ENCODE data around the gene PDLIM5. TPM values are rescaled to one million over a fixed set of nuclear protein-coding genes. Genes with fewer than 3 reads are reported as not detected.

Gene PDLIM5
- total RNA-seq, 1 experiment from 2014 or later, result 158 TPM

DNA sequence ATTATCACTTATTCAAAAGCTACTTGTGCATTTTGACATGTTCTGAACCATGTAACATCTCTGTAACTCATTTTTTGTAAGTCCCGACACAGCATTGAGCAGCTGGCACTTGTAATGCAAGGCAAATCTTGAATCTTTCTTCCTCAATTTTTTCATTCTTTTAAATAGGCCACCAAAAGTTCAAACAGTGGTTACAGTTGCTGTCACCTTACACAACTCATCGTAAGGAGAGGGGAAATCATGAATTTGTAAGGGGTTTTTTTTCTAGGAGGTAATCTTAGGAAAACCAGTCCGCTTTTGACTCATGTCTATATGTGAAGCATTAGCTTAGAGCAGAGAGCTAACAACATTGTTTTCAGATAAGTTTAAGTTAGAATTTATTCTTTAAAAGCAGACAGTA is 124.5 kb downstream of the PDLIM5 start:
- H3K9me3 Mint-ChIP-seq (ENCODE audit: unreplicated experiment), result no peaks in the 10 kb centered on the region
- no peak for TF ChIP-seq CTCF (IDR thresholded peaks at IDR 0.05; ENCODE audit: unreplicated experiment)
- H3K27me3 Mint-ChIP-seq (ENCODE audit: insufficient read depth, unreplicated experiment), result no peaks in the 10 kb centered on the region
- intact Hi-C loops (cut with micrococcal nuclease), result no loop called here
- no peak overlapping the region for H3K27ac Mint-ChIP-seq (ENCODE audit: low read depth, unreplicated experiment)
- peaks cover 18% of the 10 kb centered on the region for H3K36me3 Mint-ChIP-seq (ENCODE audit: insufficient read depth, unreplicated experiment)
- no peak overlapping the region for H3K4me3 Mint-ChIP-seq (ENCODE audit: unreplicated experiment)
- H3K4me1 Mint-ChIP-seq (ENCODE audit: insufficient read depth, unreplicated experiment), result no peaks in the 10 kb centered on the region
- no peak for DNase-seq (ENCODE audit: unreplicated experiment)
- no TSS peak for BruUV-seq (replicated peaks)
- POLR2A ChIA-PET, result interaction anchor here (0.7 kb wide), 1 partner anchor 166 kb away, joined by 4 read pairs; no protein-coding TSS in a partner anchor
- CTCF ChIA-PET, result no interaction called here

DNA sequence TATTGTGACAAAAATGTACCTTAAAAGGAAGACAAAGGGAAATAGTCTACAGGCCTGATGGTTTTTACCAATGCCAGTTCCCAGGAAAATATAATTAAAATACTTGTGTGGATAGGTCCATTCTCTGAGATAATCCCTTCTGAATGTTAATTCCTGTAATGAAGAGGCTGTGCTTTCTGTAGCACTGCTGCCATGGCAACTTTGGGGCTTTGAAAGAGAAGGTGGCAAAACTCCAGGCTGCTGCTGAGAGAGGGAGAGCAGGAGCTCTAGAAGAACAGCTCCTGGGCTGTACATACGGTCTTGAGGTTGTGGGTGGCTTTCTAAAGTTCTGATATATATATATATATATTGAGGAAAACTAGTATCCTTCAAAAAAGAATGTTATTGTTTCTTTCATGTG is 125.4 kb downstream of the PDLIM5 start:
- Mint-ChIP-seq H3K27ac (ENCODE audit: low read depth, unreplicated experiment) (no peak overlapping the region), H3K9me3 (ENCODE audit: unreplicated experiment) (no peaks in the 10 kb centered on the region), H3K27me3 (ENCODE audit: insufficient read depth, unreplicated experiment) (no peaks in the 10 kb centered on the region), H3K4me1 (ENCODE audit: insufficient read depth, unreplicated experiment) (no peaks in the 10 kb centered on the region), H3K36me3 (ENCODE audit: insufficient read depth, unreplicated experiment) (peaks cover 18% of the 10 kb centered on the region), H3K4me3 (ENCODE audit: unreplicated experiment) (no peak overlapping the region)
- TSS peak; percentile 3 for BruUV-seq (replicated peaks)
- ChIA-PET POLR2A (interaction anchor here (1.4 to 3.3 kb wide), 2 partner anchors 15 to 125 kb away, joined by 6 to 18 read pairs; partner anchors contain the start of gene PDLIM5), CTCF (interaction anchor here (2.7 kb wide), 1 partner anchor 170 kb away, joined by 13 read pairs; no protein-coding TSS in a partner anchor)
- peak; percentile 28 for DNase-seq (ENCODE audit: unreplicated experiment)
- TF ChIP-seq CTCF (IDR thresholded peaks at IDR 0.05; ENCODE audit: unreplicated experiment), result no peak
- intact Hi-C loops (cut with micrococcal nuclease), result no loop called here

DNA sequence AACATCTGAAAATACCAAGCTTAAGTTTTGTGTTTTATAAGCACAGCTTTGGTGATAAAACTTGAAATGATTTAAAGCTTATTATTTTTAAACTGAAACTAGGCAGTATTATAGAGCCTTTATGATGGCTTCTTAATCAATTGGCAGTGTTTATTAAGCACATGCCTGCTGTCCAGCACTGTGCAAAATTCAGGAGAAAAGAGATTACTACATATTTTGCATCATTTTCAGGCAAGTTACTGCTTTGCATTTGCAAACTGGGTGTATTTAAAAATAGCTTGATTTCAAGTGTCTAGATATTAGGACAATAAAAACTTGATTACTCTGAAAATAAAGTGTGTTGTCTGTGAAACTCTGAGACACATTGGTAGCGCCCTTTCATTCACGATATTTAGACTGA is 126.5 kb downstream of the PDLIM5 start:
- intact Hi-C loops (cut with micrococcal nuclease), result no loop called here
- TF ChIP-seq CTCF (IDR thresholded peaks at IDR 0.05; ENCODE audit: unreplicated experiment), result no peak
- no TSS peak for BruUV-seq (replicated peaks)
- ChIA-PET CTCF (interaction anchor here (0.6 to 2.7 kb wide), 2 partner anchors 72 to 171 kb away, joined by 3 to 13 read pairs; no protein-coding TSS in a partner anchor), POLR2A (interaction anchor here (1.0 to 3.3 kb wide), 7 partner anchors 14 to 126 kb away, joined by 3 to 18 read pairs (median 5); partner anchors contain the start of gene PDLIM5)
- no peak for DNase-seq (ENCODE audit: unreplicated experiment)
- no peak overlapping the region for H3K27ac Mint-ChIP-seq (ENCODE audit: low read depth, unreplicated experiment)
- peaks cover 18% of the 10 kb centered on the region for H3K36me3 Mint-ChIP-seq (ENCODE audit: insufficient read depth, unreplicated experiment)
- H3K9me3 Mint-ChIP-seq (ENCODE audit: unreplicated experiment), result no peaks in the 10 kb centered on the region
- no peak overlapping the region for H3K4me3 Mint-ChIP-seq (ENCODE audit: unreplicated experiment)
- H3K4me1 Mint-ChIP-seq (ENCODE audit: insufficient read depth, unreplicated experiment), result peaks cover 6% of the 10 kb centered on the region
- H3K27me3 Mint-ChIP-seq (ENCODE audit: insufficient read depth, unreplicated experiment), result no peaks in the 10 kb centered on the region

DNA sequence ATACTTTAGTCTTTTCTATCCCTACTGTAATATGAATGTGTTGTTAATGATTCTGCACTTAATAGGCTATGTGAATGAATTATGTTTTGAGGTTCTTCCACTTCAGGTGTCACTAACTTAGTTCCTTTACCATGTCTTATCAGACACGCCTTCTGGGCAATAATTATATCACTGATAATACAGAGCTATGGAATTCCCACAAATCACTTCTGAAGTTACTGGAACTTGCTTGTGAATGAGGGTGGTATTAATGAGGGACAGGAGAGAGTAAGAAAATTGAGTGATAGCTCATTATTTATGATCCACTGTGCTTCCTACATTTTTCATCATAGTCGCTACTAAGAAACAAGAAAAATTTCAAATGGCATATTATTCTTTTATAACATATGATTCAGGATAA is 130.0 kb downstream of the PDLIM5 start:
- DNase-seq (ENCODE audit: unreplicated experiment), result no peak
- Mint-ChIP-seq H3K27me3 (ENCODE audit: insufficient read depth, unreplicated experiment) (no peaks in the 10 kb centered on the region), H3K36me3 (ENCODE audit: insufficient read depth, unreplicated experiment) (peaks cover 25% of the 10 kb centered on the region), H3K9me3 (ENCODE audit: unreplicated experiment) (no peaks in the 10 kb centered on the region), H3K27ac (ENCODE audit: low read depth, unreplicated experiment) (no peak overlapping the region), H3K4me1 (ENCODE audit: insufficient read depth, unreplicated experiment) (peaks cover 6% of the 10 kb centered on the region), H3K4me3 (ENCODE audit: unreplicated experiment) (no peak overlapping the region)
- intact Hi-C loops (cut with micrococcal nuclease), result loop anchor here (5.0 kb wide), 1 partner anchor 129 kb away; the partner anchor contains the start of gene PDLIM5
- CTCF ChIA-PET, result no interaction called here
- no peak for TF ChIP-seq CTCF (IDR thresholded peaks at IDR 0.05; ENCODE audit: unreplicated experiment)
- POLR2A ChIA-PET, result interaction anchor here (1.6 kb wide), 1 partner anchor 10 kb away, joined by 5 read pairs; no protein-coding TSS in a partner anchor
- BruUV-seq (replicated peaks), result no TSS peak

All from MCF 10A (cell line).